GM12878 (cell line): ENCODE results near the gene ZNF22.

Experiments used
- CEBPB ChIP-seq, 2 experiments: fragments of 150-350 bp in 1 of 2; IDR thresholded peaks; 2 replicates each; pipeline ENCODE4 v1.6.1; 2012 to 2014; ENCODE audit warnings: low read depth in 2 of 2, low read length in 2 of 2, borderline replicate concordance in 1 of 2, inconsistent platforms in 1 of 2
- CHD2 ChIP-seq: IDR thresholded peaks from 2 replicates; pipeline ENCODE4 v1.6.1; 2011; ENCODE audit warnings: low read depth, low read length, improper control_type of control experiment, borderline replicate concordance
- EZH2 ChIP-seq: IDR thresholded peaks from 2 replicates; pipeline ENCODE4 v1.6.1; 2012; ENCODE audit warnings: low read depth, mild to moderate bottlenecking, control low read depth, inconsistent platforms, low read length, borderline replicate concordance; ENCODE audit not compliant: control insufficient read depth
- NBN ChIP-seq: fragments of 450-650 bp; IDR thresholded peaks from 2 replicates; pipeline ENCODE4 v1.6.1; 2016
- POLR2A ChIP-seq: IDR thresholded peaks from 2 replicates; pipeline ENCODE4 v1.6.1; 2011; ENCODE audit warnings: low read depth, mild to moderate bottlenecking, low read length
- RAD21 ChIP-seq: IDR thresholded peaks from 2 replicates; pipeline ENCODE4 v1.6.1; 2011; ENCODE audit warnings: mild to moderate bottlenecking, low read depth, low read length, moderate library complexity; ENCODE audit not compliant: insufficient read depth
- WRNIP1 ChIP-seq: IDR thresholded peaks from 2 replicates; pipeline ENCODE4 v1.6.1; 2011; ENCODE audit warnings: low read depth, low read length, improper control_type of control experiment, borderline replicate concordance

GRCh38 chr10:44965104-44965503 lies 35.6 kb upstream of the ZNF22 start:
- TF ChIP-seq WRNIP1 (no peak), CHD2 (no peak), RAD21 (no peak), NBN (no peak), CEBPB (IDR thresholded peaks at IDR 0.05; ENCODE audit: borderline replicate concordance in 1 of 2, low read depth in 2 of 2, low read length in 2 of 2) (no peak), EZH2 (no peak), POLR2A (no peak)
